H9 (cell line): ENCODE measurements around the gene GLMP. TPM values are rescaled to one million over a fixed set of nuclear protein-coding genes. Genes with fewer than 3 reads are reported as not detected.

Experiments
- DNase-seq: peaks from one replicate; pipeline ENCODE4 v3.0.0-alpha.2; 2017
- H2AFZ ChIP-seq: one replicate; pipeline ENCODE4 v1.6.1; 2013; ENCODE audit warnings: mild to moderate bottlenecking, low read length, control low read depth, moderate library complexity
- H2AK5ac ChIP-seq: 2 replicates; pipeline ENCODE4 v1.6.1; 2013; ENCODE audit warnings: low read length, control low read depth, mixed read lengths; ENCODE audit not compliant: insufficient read length
- H2BK120ac ChIP-seq: one replicate; pipeline ENCODE4 v1.6.1; 2013; ENCODE audit warnings: low read depth, mild to moderate bottlenecking, low read length, control low read depth, inconsistent platforms; ENCODE audit not compliant: poor library complexity, severe bottlenecking
- H2BK12ac ChIP-seq: 2 replicates; pipeline ENCODE4 v1.6.1; 2013; ENCODE audit warnings: low read length, control low read depth, mixed read lengths, low read depth; ENCODE audit not compliant: insufficient read length
- H2BK15ac ChIP-seq: 2 replicates; pipeline ENCODE4 v1.6.1; 2013; ENCODE audit warnings: low read depth, low read length, control low read depth
- H2BK20ac ChIP-seq: one replicate; pipeline ENCODE4 v1.6.1; 2013; ENCODE audit warnings: low read depth, mild to moderate bottlenecking, low read length, control low read depth, inconsistent platforms; ENCODE audit not compliant: poor library complexity, severe bottlenecking
- H2BK5ac ChIP-seq: 2 replicates; pipeline ENCODE4 v1.6.1; 2013; ENCODE audit warnings: low read length, control low read depth, mixed read lengths; ENCODE audit not compliant: insufficient read length
- H3K14ac ChIP-seq: 2 replicates; pipeline ENCODE4 v1.6.1; 2013; ENCODE audit warnings: low read length, control low read depth; ENCODE audit not compliant: insufficient read depth
- H3K18ac ChIP-seq: 2 replicates; pipeline ENCODE4 v1.6.1; 2013; ENCODE audit warnings: low read depth, mild to moderate bottlenecking, mixed read lengths, low read length, control low read depth; ENCODE audit not compliant: insufficient read length
- H3K23ac ChIP-seq: 2 replicates; pipeline ENCODE4 v1.6.1; 2013; ENCODE audit warnings: low read length, control low read depth, mixed read lengths, low read depth; ENCODE audit not compliant: insufficient read length
- H3K23me2 ChIP-seq: 2 replicates; pipeline ENCODE4 v1.6.1; 2013; ENCODE audit warnings: low read depth, mild to moderate bottlenecking, mixed read lengths, low read length, control low read depth; ENCODE audit not compliant: insufficient read length, poor library complexity, severe bottlenecking
- H3K27ac ChIP-seq: 2 replicates; pipeline ENCODE4 v1.5.1; 2013; ENCODE audit warnings: low read length, control low read depth, mixed read lengths, low read depth; ENCODE audit not compliant: insufficient read length
- H3K27me3 ChIP-seq: 2 replicates; pipeline ENCODE4 v1.6.1; 2013; ENCODE audit warnings: low read length, control low read depth, inconsistent platforms; ENCODE audit not compliant: insufficient read depth
- H3K4ac ChIP-seq: 2 replicates; pipeline ENCODE4 v1.6.1; 2013; ENCODE audit warnings: low read depth, mild to moderate bottlenecking, control low read depth, inconsistent platforms, low read length, moderate library complexity
- H3K4me1 ChIP-seq: 2 replicates; pipeline ENCODE4 v1.6.1; 2013; ENCODE audit warnings: low read length, control low read depth, inconsistent platforms; ENCODE audit not compliant: insufficient read depth
- H3K4me2 ChIP-seq: 2 replicates; pipeline ENCODE4 v1.6.1; 2013; ENCODE audit warnings: low read length, control low read depth, mixed read lengths; ENCODE audit not compliant: insufficient read length, insufficient read depth
- H3K56ac ChIP-seq: 2 replicates; pipeline ENCODE4 v1.6.1; 2013; ENCODE audit warnings: low read depth, mild to moderate bottlenecking, mixed read lengths, low read length, control low read depth; ENCODE audit not compliant: insufficient read length
- H3K79me1 ChIP-seq: 2 replicates; pipeline ENCODE4 v1.6.1; 2013; ENCODE audit warnings: low read depth, mild to moderate bottlenecking, moderate library complexity, low read length, control low read depth, inconsistent platforms; ENCODE audit not compliant: insufficient read depth, poor library complexity, severe bottlenecking
- H3K79me2 ChIP-seq: 2 replicates; pipeline ENCODE4 v1.6.1; 2013; ENCODE audit warnings: low read length, control low read depth, inconsistent platforms; ENCODE audit not compliant: insufficient read depth
- H3K9ac ChIP-seq: 2 replicates; pipeline ENCODE4 v1.6.1; 2013; ENCODE audit warnings: low read length, control low read depth, mixed read lengths; ENCODE audit not compliant: insufficient read length; ENCODE audit errors: extremely low read depth
- H3K9me3 ChIP-seq: one replicate; pipeline ENCODE4 v1.6.1; 2013; ENCODE audit warnings: low read depth, low read length, inconsistent platforms; ENCODE audit not compliant: control insufficient read depth
- H3T11ph ChIP-seq: one replicate; pipeline ENCODE4 v1.6.1; 2013; ENCODE audit warnings: mild to moderate bottlenecking, low read length, control low read depth, inconsistent platforms
- H4K20me1 ChIP-seq: one replicate; pipeline ENCODE4 v1.6.1; 2013; ENCODE audit not compliant: control insufficient read depth, insufficient read length, insufficient read depth
- H4K5ac ChIP-seq: 2 replicates; pipeline ENCODE4 v1.6.1; 2013; ENCODE audit warnings: low read depth, mild to moderate bottlenecking, mixed read lengths, low read length, control low read depth; ENCODE audit not compliant: insufficient read length
- H4K8ac ChIP-seq: replicated peaks from 2 replicates; pipeline ENCODE4 v1.6.1; 2013; ENCODE audit warnings: low read length, control low read depth, mixed read lengths, low read depth; ENCODE audit not compliant: insufficient read length
- H4K91ac ChIP-seq: 2 replicates; pipeline ENCODE4 v1.6.1; 2013; ENCODE audit warnings: low read depth, mild to moderate bottlenecking, moderate library complexity, mixed read lengths, low read length, control low read depth; ENCODE audit not compliant: insufficient read length
- H3K27ac Mint-ChIP-seq, 3 experiments: 2 replicates in 2 of 3; 3 replicates in 1 of 3; pipeline ENCODE4 v1.8.0; 2020 to 2021; ENCODE audit warnings: mixed read lengths in 3 of 3, mild to moderate bottlenecking in 1 of 3, moderate library complexity in 1 of 3
- H3K27me3 Mint-ChIP-seq: 2 replicates; pipeline ENCODE4 v1.8.0; 2021; ENCODE audit warnings: low read depth, mild to moderate bottlenecking, moderate library complexity, mixed read lengths
- H3K36me3 Mint-ChIP-seq, 3 experiments: 2 replicates in 2 of 3; 3 replicates in 1 of 3; pipeline ENCODE4 v1.8.0; 2020 to 2021; ENCODE audit warnings: low read depth in 3 of 3, mixed read lengths in 3 of 3; ENCODE audit not compliant: insufficient read depth in 1 of 3
- H3K4me1 Mint-ChIP-seq, 2 experiments: 2 replicates each; pipeline ENCODE4 v1.8.0; 2020; ENCODE audit warnings: mixed read lengths in 2 of 2
- H3K4me3 Mint-ChIP-seq, 2 experiments: 2 replicates in 1 of 2; 3 replicates in 1 of 2; pipeline ENCODE4 v1.8.0; 2020 to 2021; ENCODE audit warnings: mild to moderate bottlenecking in 2 of 2, mixed read lengths in 2 of 2, moderate library complexity in 1 of 2
- H3K9me3 Mint-ChIP-seq, 2 experiments: 2 replicates in 1 of 2; 3 replicates in 1 of 2; pipeline ENCODE4 v1.8.0; 2020; ENCODE audit warnings: mild to moderate bottlenecking in 2 of 2, mixed read lengths in 2 of 2, moderate library complexity in 1 of 2
- CTCF ChIP-seq: fragments of 200-600 bp; sonication (generic); conservative IDR thresholded peaks from 3 replicates; pipeline ENCODE4 v1.8.0; 2021; ENCODE audit warnings: antibody characterized with exemption, mild to moderate bottlenecking
- WGBS: extraction: QIAGEN DNeasy Blood & Tissue Kit; methylation state at CpG from one replicate; pipeline ENCODE4 v1.1.7; 2013; ENCODE audit warnings: missing lambda C conversion rate, low lambda C conversion rate, mixed read lengths; ENCODE audit not compliant: insufficient read length; ENCODE audit errors: extremely low coverage; 5-methylcytosine and 5-hydroxymethylcytosine counted together
- total RNA-seq: library from RNA; stranded (reverse); gene quantifications from 2 replicates; pipeline ENCODE4 v1.2.1, GENCODE V29; 2021

Gene GLMP
- total RNA-seq, 1 experiment from 2014 or later, result 49.2 TPM

- Histone ChIP-seq H3K79me2 (no peaks in the 10 kb centered on the region), H3K23ac (no peak overlapping the region), H2BK120ac (no peak overlapping the region), H4K91ac (no peak overlapping the region), H4K20me1 (no peaks in the 10 kb centered on the region), H2BK12ac (no peak overlapping the region), H3K27me3 (no peaks in the 10 kb centered on the region), H3K23me2 (no peaks in the 10 kb centered on the region), H2BK5ac (no peak overlapping the region), H3K18ac (no peak overlapping the region), H3K4ac (no peak overlapping the region), H3K9ac (no peak overlapping the region), H3K4me2 (no peak overlapping the region), H3K9me3 (no peaks in the 10 kb centered on the region), H2BK20ac (no peak overlapping the region), H4K5ac (no peak overlapping the region), H2AK5ac (no peak overlapping the region), H2AFZ (no peak overlapping the region), H4K8ac (no peak overlapping the region), H2BK15ac (no peak overlapping the region), H3K79me1 (no peaks in the 10 kb centered on the region), H3K14ac (no peak overlapping the region), H3K56ac (no peak overlapping the region), H3T11ph (no peak overlapping the region), H3K27ac (no peak overlapping the region), H3K4me1 (no peaks in the 10 kb centered on the region)
- peak; percentile 41; the same call in 2 of the 3 replicates for TF ChIP-seq CTCF
- Mint-ChIP-seq H3K27me3 (no peaks in the 10 kb centered on the region), H3K9me3 (no peaks in the 10 kb centered on the region), H3K36me3 (peaks cover 55 to 89% (median 79%) of the 10 kb centered on the region in 3 experiments), H3K4me3 (no peak overlapping the region), H3K27ac (no peak overlapping the region), H3K4me1 (no peaks in the 10 kb centered on the region)
- DNase-seq, result no peak
- WGBS, result no CpG with 5 or more reads among the region's 3 CpGs
These were observed 35.7 kb downstream of the GLMP start for GRCh38 chr1:156259805-156260204.
